HCEC 1CT (cell line): ENCODE data around the gene DNASE1L2.

Source experiments
- DNase-seq: peaks from one replicate; pipeline ENCODE4 v3.0.0-alpha.2; 2017

Gene DNASE1L2

GRCh38 chr16:2271848-2272461, 35.7 kb downstream of the DNASE1L2 start:
- DNase-seq = no peak

- DNase-seq = no peak
Observed at GRCh38 chr16:2273484-2273883, 37.2 kb downstream of the DNASE1L2 start.

- no peak for DNase-seq
Observed at GRCh38 chr16:2273931-2274330, 37.7 kb downstream of the DNASE1L2 start.

- DNase-seq = no peak
Observed at GRCh38 chr16:2275476-2276367, 39.5 kb downstream of the DNASE1L2 start.

GRCh38 chr16:2276368-2277195, 40.3 kb downstream of the DNASE1L2 start:
- DNase-seq = no peak

- DNase-seq = no peak
Observed at GRCh38 chr16:2277466-2278271, 41.4 kb downstream of the DNASE1L2 start.

GRCh38 chr16:2278272-2278608, 42.0 kb downstream of the DNASE1L2 start:
- DNase-seq = no peak

- DNase-seq = no peak
Observed at GRCh38 chr16:2278956-2279800, 42.9 kb downstream of the DNASE1L2 start.

GRCh38 chr16:2280461-2280860, 44.2 kb downstream of the DNASE1L2 start:
- no peak for DNase-seq

- DNase-seq = no peak
Observed at GRCh38 chr16:2280981-2281542, 44.8 kb downstream of the DNASE1L2 start.

- no peak for DNase-seq
Observed at GRCh38 chr16:2282262-2282661, 46.0 kb downstream of the DNASE1L2 start.

GRCh38 chr16:2282866-2283555, 46.8 kb downstream of the DNASE1L2 start:
- no peak for DNase-seq

- DNase-seq = no peak
Observed at GRCh38 chr16:2284001-2284770, 47.9 kb downstream of the DNASE1L2 start.

- DNase-seq = no peak
Observed at GRCh38 chr16:2284797-2285576, 48.7 kb downstream of the DNASE1L2 start.

- no peak for DNase-seq
Observed at GRCh38 chr16:2285731-2286191, 49.5 kb downstream of the DNASE1L2 start.

GRCh38 chr16:2286550-2286949, 50.3 kb downstream of the DNASE1L2 start:
- no peak for DNase-seq

GRCh38 chr16:2287916-2288547, 51.8 kb downstream of the DNASE1L2 start:
- no peak for DNase-seq
